COR-L47 (cell line): ENCODE measurements around the gene RASL10A.

Source experiments
- DNase-seq: peaks from one replicate; lab custom pipeline; 2025; lab: John Stamatoyannopoulos, UW

Gene RASL10A

DNA sequence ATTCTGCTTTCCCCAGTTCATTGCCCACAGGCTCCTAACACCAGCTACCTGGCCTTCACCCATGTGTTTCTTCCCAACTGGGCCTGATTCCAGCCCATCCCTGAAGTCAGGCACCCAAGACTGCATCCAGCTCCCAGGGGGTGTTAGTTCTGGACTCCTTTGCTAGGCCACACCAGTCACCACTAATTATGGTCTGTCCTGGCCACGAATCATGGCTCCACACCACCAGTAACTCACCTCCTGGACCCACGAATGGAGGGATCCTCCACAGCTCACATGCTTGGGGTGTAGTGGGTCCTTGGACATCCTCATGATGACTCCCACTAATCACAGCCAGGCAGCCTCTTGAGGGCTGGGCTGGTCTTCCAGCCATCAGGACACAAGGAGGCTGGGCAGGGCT is 3.6 kb upstream of the RASL10A start:
- DNase-seq: no peak

- no peak for DNase-seq
Measured at GRCh38 chr22:29317827-29318454, 2.4 kb upstream of the RASL10A start.

GRCh38 chr22:29316141-29316828 is 788 bp upstream of the RASL10A start:
- no peak for DNase-seq

- no peak for DNase-seq
Measured at GRCh38 chr22:29314537-29315285, 786 bp downstream of the RASL10A start.

GRCh38 chr22:29313576-29314466 is 1.7 kb downstream of the RASL10A start:
- no peak for DNase-seq

- no peak for DNase-seq
Measured at GRCh38 chr22:29313126-29313575, 2.3 kb downstream of the RASL10A start.

GRCh38 chr22:29312218-29313125 is 3.0 kb downstream of the RASL10A start:
- no peak for DNase-seq

GRCh38 chr22:29311464-29312217 is 3.9 kb downstream of the RASL10A start:
- no peak for DNase-seq

DNA sequence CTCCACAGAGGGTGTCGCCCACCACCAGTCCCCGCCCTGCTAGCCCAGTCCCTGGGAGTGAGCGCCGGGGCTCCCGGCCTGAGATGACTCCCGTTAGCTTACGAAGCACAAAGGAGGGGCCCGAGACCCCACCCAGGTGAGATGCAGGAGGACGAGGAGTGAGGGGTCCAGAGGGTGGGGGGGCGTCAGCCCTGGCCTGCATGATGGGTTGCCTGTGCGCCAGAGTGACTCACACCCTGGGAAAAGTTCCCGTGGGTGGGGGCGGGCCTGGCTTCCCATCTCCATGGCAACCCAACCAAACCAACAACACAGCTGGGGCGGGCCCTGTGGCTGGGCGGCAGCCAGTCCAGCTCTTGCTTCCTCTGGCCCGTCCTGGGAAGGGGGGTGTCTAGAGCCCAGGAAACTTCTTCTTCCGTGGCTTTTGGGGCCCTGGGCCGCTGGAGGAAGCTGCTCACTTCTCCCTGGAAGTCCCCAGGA is 4.6 kb downstream of the RASL10A start:
- DNase-seq: peak; percentile 88

GRCh38 chr22:29310065-29310862 is 5.2 kb downstream of the RASL10A start:
- DNase-seq: no peak

DNA sequence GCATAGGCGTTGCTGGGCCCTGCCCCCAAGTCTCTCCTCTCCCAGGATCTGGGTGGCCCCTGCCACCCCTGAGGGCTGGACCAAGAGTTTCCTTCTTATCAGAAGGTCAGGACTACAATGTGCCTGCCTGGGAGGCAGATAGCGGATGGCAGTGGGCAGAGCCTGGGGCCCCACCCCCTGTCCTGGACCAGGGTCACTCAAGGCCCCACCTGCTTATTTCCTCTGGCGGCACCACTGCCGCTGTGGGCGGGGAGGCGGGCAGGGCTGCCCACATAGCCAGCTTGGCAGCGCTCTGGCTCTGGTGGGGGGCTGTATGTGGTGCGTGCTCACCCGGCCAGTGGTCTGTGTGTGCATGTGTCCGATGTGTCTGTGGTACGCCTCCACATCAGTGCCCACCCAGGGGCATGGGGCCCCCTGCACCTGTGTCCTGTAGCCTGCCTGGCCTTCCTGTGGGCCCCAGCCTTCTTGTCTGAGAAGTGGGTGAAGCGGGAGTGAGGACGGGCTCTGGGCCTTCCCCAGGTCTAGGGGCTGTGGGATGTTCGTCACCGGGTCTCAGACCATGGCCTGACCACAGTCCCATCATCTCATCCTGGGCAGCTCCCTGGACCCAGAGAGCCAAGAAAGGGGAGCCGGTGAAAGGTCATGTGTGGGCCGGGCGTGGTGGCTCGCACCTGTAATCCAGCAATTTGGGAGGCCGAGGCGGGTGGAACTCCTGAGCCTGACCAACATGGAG is 6.0 kb downstream of the RASL10A start:
- DNase-seq: no peak

GRCh38 chr22:29308791-29309262 is 6.7 kb downstream of the RASL10A start:
- DNase-seq: no peak

DNA sequence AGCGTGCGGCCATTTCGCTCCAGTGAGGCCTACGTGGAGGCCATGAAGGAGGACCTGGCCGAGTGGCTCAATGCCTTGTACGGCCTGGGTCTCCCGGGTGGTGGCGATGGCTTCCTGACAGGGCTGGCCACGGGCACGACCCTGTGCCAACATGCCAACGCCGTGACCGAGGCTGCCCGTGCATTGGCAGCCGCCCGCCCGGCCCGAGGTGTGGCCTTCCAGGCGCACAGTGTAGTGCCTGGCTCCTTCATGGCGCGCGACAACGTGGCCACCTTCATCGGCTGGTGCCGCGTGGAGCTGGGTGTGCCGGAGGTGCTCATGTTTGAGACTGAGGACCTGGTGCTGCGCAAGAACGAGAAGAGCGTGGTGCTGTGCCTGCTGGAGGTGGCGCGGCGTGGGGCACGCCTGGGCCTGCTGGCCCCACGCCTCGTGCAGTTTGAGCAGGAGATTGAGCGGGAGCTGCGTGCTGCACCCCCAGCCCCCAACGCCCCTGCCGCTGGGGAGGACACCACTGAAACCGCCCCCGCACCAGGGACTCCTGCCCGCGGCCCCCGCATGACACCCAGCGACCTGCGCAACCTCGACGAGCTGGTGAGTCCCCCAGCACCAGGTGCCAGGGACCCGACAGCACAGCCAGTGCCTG is 7.2 kb downstream of the RASL10A start:
- DNase-seq: no peak

GRCh38 chr22:29307596-29308147 is 7.8 kb downstream of the RASL10A start:
- no peak for DNase-seq

DNA sequence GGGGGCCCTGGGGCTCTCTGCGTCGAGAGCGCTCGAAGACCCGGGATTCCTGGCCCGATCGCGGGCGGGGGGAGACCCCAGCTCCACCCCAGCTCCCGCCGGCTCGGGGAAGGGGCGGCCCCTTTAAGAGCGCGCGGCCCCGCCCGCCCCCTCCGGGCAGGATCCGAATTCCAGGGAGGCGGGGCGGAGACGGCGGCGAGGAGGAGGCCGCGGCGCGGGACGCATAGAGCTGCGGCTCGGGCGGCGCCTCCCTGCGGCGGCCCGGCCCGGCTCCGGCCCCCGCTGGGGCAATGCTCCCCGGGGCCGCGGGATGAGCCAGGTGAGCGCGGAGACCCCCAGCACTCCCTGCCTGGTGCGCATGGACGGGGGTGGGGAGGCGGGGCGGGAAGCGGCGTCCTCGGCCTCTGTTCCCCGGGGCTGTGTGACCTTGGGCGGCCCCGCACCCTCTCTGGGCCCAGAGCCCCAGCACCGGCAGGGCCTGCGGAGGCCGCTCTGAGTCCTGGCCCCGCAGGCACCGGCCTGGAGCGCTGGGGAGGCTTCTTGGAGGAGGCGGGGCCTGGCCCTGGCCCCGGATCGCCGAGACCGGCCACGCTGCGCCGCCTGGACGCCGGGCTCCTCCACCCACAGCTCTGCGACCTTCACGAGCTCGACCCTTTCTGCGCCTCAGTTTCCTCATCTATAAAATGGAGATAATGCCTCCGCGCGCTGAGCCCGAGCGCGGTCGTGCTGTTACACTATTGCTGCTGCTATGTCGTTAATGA is 8.5 kb downstream of the RASL10A start:
- DNase-seq: peak; percentile 52

DNA sequence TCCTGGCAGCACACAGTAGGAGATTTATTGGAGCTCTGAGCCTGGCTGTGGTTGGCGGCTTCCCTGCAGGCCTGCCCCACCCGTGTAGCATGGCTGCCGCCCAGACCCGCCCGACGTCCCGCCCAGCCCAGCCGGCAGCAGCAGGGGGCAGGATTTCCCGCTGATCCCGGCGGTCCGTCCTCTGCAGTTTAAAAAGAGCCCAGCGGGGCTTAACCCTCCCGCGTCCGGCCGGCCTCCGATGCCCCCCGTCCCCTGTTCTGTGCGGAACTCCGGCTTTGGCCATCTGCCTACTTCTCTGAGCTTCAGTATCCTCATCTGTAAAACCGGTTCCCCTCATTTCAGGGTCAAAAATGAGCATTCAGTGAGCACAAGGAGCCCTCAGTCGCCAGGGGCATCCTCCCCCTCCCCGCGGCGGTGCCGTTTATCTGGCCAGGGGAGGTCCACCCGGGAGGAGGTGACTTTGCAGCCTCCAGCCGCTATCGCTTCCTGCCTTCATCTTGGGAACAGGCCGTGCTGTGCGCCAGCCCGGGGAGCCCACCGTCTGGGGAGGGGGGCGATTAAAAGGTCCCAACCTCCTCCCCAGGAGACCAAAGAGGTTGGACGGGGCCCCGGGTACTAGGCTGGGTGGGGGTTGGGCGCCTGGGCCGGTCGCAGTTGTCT is 9.2 kb downstream of the RASL10A start, which contains the start of gene GAS2L1:
Gene GAS2L1, plus strand, starts transcription at position 476 of the 660 bp plus-strand sequence. CDS start 1,456 bp downstream, outside the sequence.
- peak; percentile 68 for DNase-seq
